Fibroblast of lung (primary cell): ENCODE measurements around the gene LMO3.

Source experiments
- CTCF ChIP-seq, 2 donors: IDR thresholded peaks in 1 of 2; conservative IDR thresholded peaks in 1 of 2; 1 replicate in 1 of 2; 2 replicates in 1 of 2; pipeline ENCODE4 v1.5.1; 2011 to 2012; ENCODE audit warnings: low read length in 2 of 2, control low read depth in 1 of 2, inconsistent platforms in 1 of 2, low read depth in 1 of 2, mild to moderate bottlenecking in 1 of 2
- EZH2 ChIP-seq: IDR thresholded peaks from 2 replicates; pipeline ENCODE4 v1.5.1; 2012; ENCODE audit warnings: low read length, control low read depth, mild to moderate bottlenecking; ENCODE audit errors: missing control alignments

DNA sequence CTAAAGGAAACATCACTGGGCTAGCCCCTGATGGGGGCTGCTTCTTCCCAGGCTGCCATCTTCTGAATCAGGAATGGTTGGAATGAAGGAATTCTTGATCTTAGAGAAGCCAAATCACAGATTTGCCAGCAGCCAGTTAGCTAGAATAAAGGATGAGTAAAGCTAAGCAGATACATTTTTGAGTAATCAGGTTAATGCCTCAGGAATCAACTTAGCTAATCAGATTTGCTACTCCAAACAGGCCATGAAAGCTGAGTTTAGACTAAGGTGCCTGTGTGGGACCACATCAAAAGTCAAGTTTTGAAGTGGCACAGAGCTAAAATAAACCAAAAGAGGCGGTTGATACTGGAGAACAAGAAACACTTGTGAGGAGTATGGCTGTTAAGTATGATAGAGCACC lies 28.8 kb upstream of the LMO3 start:
- TF ChIP-seq CTCF (conservative IDR thresholded peaks at IDR 0.05 in 1 of 2, IDR thresholded peaks at IDR 0.05 in 1 of 2; ENCODE audit: low read depth in 1 of 2, low read length in 2 of 2) (no peak), EZH2 (no peak)
